GM12878 (cell line): ENCODE measurements around the gene SCARF2. TPM values are rescaled to one million over a fixed set of nuclear protein-coding genes. Genes with fewer than 3 reads are reported as not detected.

Experiments
- ATAC-seq: fragments of 200-7000 bp; cut with Tn5 transposase; 3 replicates; pipeline ENCODE4 v1.9.1; 2020; ENCODE audit warnings: mild to moderate bottlenecking, moderate library complexity
- BruUV-seq: library from RNA; stranded (reverse); fragments of 400-500 nt; replicated peaks from 2 replicates; lab custom pipeline; 2021; lab: Mats Ljungman, UMichigan
- CTCF ChIA-PET: fragments of 300-600 bp; sonication (Branson Sonifier 250); formaldehyde crosslinking; extraction: SDS; loops from one replicate; lab custom pipeline; 2021; ENCODE audit warnings: inconsistent platforms; lab: Yijun Ruan, JAX
- POLR2A ChIA-PET: fragments of 350-600 bp; formaldehyde crosslinking; extraction: SDS; loops from one replicate; lab custom pipeline; 2021; ENCODE audit warnings: inconsistent platforms; lab: Charles Lee
- RAD21 ChIA-PET: fragments of 300-600 bp; sonication (Branson Sonifier 250); formaldehyde crosslinking; loops from one replicate; lab custom pipeline; 2023; ENCODE audit warnings: antibody characterized with exemption; ENCODE audit not compliant: unreplicated experiment; lab: Charles Lee
- SMC1A ChIA-PET: fragments of 300-600 bp; sonication (Branson Sonifier 250); formaldehyde crosslinking; loops from one replicate; lab custom pipeline; 2023; ENCODE audit not compliant: unreplicated experiment, uncharacterized antibody; lab: Charles Lee
- DNase-seq: peaks from one replicate; pipeline ENCODE4 v3.0.0-alpha.2; 2011; ENCODE audit warnings: low read depth, low spot score
- FAIRE-seq: peaks from 3 replicates; lab custom pipeline; 2011; peaks lifted over from hg19 to GRCh38; lab: Jason Lieb, UNC
- H2AFZ ChIP-seq: 2 replicates; pipeline ENCODE4 v1.6.0; 2011; ENCODE audit warnings: low read depth, low read length, control low read depth; ENCODE audit not compliant: control insufficient read depth
- H3K27ac ChIP-seq: 2 replicates; pipeline ENCODE4 v1.5.1; 2011; ENCODE audit warnings: control low read depth; ENCODE audit not compliant: control insufficient read depth, insufficient read depth
- H3K27me3 ChIP-seq, 2 experiments: replicated peaks in 1 of 2; 2 replicates each; pipeline versions ENCODE4 v1.6.0 to v1.6.1; 2011; ENCODE audit warnings: low read length in 1 of 2; ENCODE audit not compliant: control insufficient read depth in 2 of 2, insufficient read depth in 2 of 2
- H3K36me3 ChIP-seq, 2 experiments: 2 replicates each; pipeline ENCODE4 v1.5.1; 2011; ENCODE audit warnings: low read length in 1 of 2; ENCODE audit not compliant: control insufficient read depth in 2 of 2, insufficient read depth in 2 of 2
- H3K4me1 ChIP-seq: 2 replicates; pipeline ENCODE4 v1.6.1; 2011; ENCODE audit warnings: mild to moderate bottlenecking, low read length, moderate library complexity, mixed read lengths; ENCODE audit not compliant: control insufficient read depth, insufficient read depth
- H3K4me2 ChIP-seq: 2 replicates; pipeline ENCODE4 v1.6.0; 2011; ENCODE audit warnings: control low read depth; ENCODE audit not compliant: control insufficient read depth, insufficient read depth
- H3K4me3 ChIP-seq: fragments of 200-600 bp; sonication (generic); 2 replicates; pipeline ENCODE4 v1.5.1; 2016
- H3K79me2 ChIP-seq: 2 replicates; pipeline ENCODE4 v1.6.0; 2011; ENCODE audit warnings: low read length; ENCODE audit not compliant: control insufficient read depth, insufficient read depth
- H3K9ac ChIP-seq: 2 replicates; pipeline ENCODE4 v1.8.0; 2011; ENCODE audit warnings: low read length, control low read depth, mixed read lengths; ENCODE audit not compliant: control insufficient read depth, insufficient read depth
- H3K9me3 ChIP-seq: replicated peaks from 3 replicates; pipeline ENCODE4 v1.5.1; 2011; ENCODE audit warnings: mild to moderate bottlenecking, low read length; ENCODE audit not compliant: control insufficient read depth, insufficient read depth
- H4K20me1 ChIP-seq: 2 replicates; pipeline ENCODE4 v1.6.0; 2011; ENCODE audit not compliant: control insufficient read depth, insufficient read depth
- BMI1 ChIP-seq: fragments of 450-650 bp; IDR thresholded peaks from 2 replicates; pipeline ENCODE4 v1.6.1; 2016; ENCODE audit warnings: mild to moderate bottlenecking, moderate library complexity, borderline replicate concordance
- ETV6 ChIP-seq, 2 experiments: fragments of 450-650 bp in 1 of 2; IDR thresholded peaks in 1 of 2; conservative IDR thresholded peaks in 1 of 2; 2 replicates each; pipeline ENCODE4 v1.6.1; 2014; ENCODE audit warnings: antibody characterized with exemption in 1 of 2, borderline replicate concordance in 1 of 2, low read depth in 1 of 2, mild to moderate bottlenecking in 1 of 2, moderate library complexity in 1 of 2
- HDGF ChIP-seq: fragments of 450-650 bp; IDR thresholded peaks from 2 replicates; pipeline ENCODE4 v1.6.1; 2016; ENCODE audit warnings: antibody characterized with exemption
- HSF1 ChIP-seq: fragments of 150-350 bp; IDR thresholded peaks from 2 replicates; pipeline ENCODE4 v1.6.1; 2014; ENCODE audit warnings: mild to moderate bottlenecking, low read depth, low read length
- IKZF2 ChIP-seq, 2 experiments: fragments of 450-650 bp; IDR thresholded peaks; 2 replicates each; pipeline ENCODE4 v1.6.1; 2017; ENCODE audit warnings: mild to moderate bottlenecking in 2 of 2, moderate library complexity in 2 of 2
- IRF5 ChIP-seq: fragments of 450-650 bp; IDR thresholded peaks from 2 replicates; pipeline ENCODE4 v1.6.1; 2017; ENCODE audit warnings: borderline replicate concordance
- MTA3 ChIP-seq: IDR thresholded peaks from 2 replicates; pipeline ENCODE4 v1.6.1; 2012; ENCODE audit warnings: low read length, inconsistent platforms, borderline replicate concordance
- NRF1 ChIP-seq: conservative IDR thresholded peaks from 2 replicates; pipeline ENCODE4 v1.6.1; 2011; ENCODE audit warnings: mild to moderate bottlenecking, low read depth, low read length, improper control_type of control experiment
- POLR2A ChIP-seq: IDR thresholded peaks from 2 replicates; pipeline ENCODE4 v1.6.1; 2011; ENCODE audit warnings: low read depth, mild to moderate bottlenecking, low read length
- POU2F2 ChIP-seq: IDR thresholded peaks from 3 replicates; pipeline ENCODE4 v1.6.1; 2011; ENCODE audit warnings: low read depth, mild to moderate bottlenecking, low read length, borderline replicate concordance
- RAD21 ChIP-seq: IDR thresholded peaks from 2 replicates; pipeline ENCODE4 v1.6.1; 2011; ENCODE audit warnings: mild to moderate bottlenecking, low read depth, low read length, moderate library complexity; ENCODE audit not compliant: insufficient read depth
- RB1 ChIP-seq: fragments of 450-650 bp; formaldehyde crosslinking; IDR thresholded peaks from 2 replicates; pipeline ENCODE4 v1.6.1; 2017; ENCODE audit warnings: mild to moderate bottlenecking, borderline replicate concordance
- RELA ChIP-seq: fragments of 450-650 bp; IDR thresholded peaks from 2 replicates; pipeline ENCODE4 v1.8.0; 2014; ENCODE audit warnings: borderline replicate concordance; ENCODE audit not compliant: partially characterized antibody
- SIX5 ChIP-seq: IDR thresholded peaks from 2 replicates; pipeline ENCODE4 v1.6.1; 2011; ENCODE audit warnings: mild to moderate bottlenecking, low read depth, low read length, moderate library complexity; ENCODE audit not compliant: severe bottlenecking
- SMAD1 ChIP-seq: fragments of 450-650 bp; IDR thresholded peaks from 2 replicates; pipeline ENCODE4 v1.6.1; 2018; ENCODE audit warnings: mild to moderate bottlenecking, low read depth; ENCODE audit not compliant: partially characterized antibody
- SMAD5 ChIP-seq: IDR thresholded peaks from 2 replicates; pipeline ENCODE4 v1.6.1; 2016; ENCODE audit warnings: antibody characterized with exemption, low read depth
- SREBF1 ChIP-seq: IDR thresholded peaks from 2 replicates; pipeline ENCODE4 v1.6.1; 2012; ENCODE audit warnings: mild to moderate bottlenecking, low read length
- SREBF2 ChIP-seq: IDR thresholded peaks from 2 replicates; pipeline ENCODE4 v1.6.1; 2012; ENCODE audit warnings: mild to moderate bottlenecking, low read length
- WGBS: methylation state at CpG from one replicate; pipeline ENCODE4 v1.1.6; 2016; ENCODE audit warnings: low lambda C conversion rate; ENCODE audit not compliant: insufficient replicate concordance, insufficient coverage; ENCODE audit errors: missing lambda C conversion rate; 5-methylcytosine and 5-hydroxymethylcytosine counted together
- in situ Hi-C: fragments of 300-500 bp; cut with MboI; formaldehyde crosslinking; loops from 9 replicates; pipeline ENCODE4 v1.14.3; 2018; ENCODE audit warnings: mixed read lengths
- intact Hi-C: fragments of 100-400 bp; cut with micrococcal nuclease; formaldehyde crosslinking; loops from one replicate; pipeline ENCODE4 v1.14.2; 2022; ENCODE audit not compliant: unreplicated experiment
- polyA plus RNA-seq, 11 experiments: library from polyadenylated mRNA; depleted of rRNA in 4 of 11; unstranded in 6 of 11; stranded (reverse) in 5 of 11; fragments of >200 nt; fragmentation: Nextera tagmentation in 4 of 11; fragmentation: Illumina TruSeq in 1 of 11; extraction: Ambion mirVana in 4 of 11; extraction: Trizol in 1 of 11; gene quantifications; 1 replicate in 1 of 11; 2 replicates in 10 of 11; pipeline versions ENCODE4 v1.2.1 to v1.2.3, GENCODE V29; 2011 to 2016; ENCODE audit warnings: inconsistent platforms in 2 of 11, missing spikeins in 2 of 11, low read depth in 1 of 11
- total RNA-seq, 4 experiments: library from RNA; depleted of rRNA in 3 of 4; stranded (reverse); fragments of >200 nt in 3 of 4; fragmentation: Illumina TruSeq in 1 of 4; extraction: Trizol in 1 of 4; gene quantifications; 2 replicates each; pipeline versions ENCODE4 v1.2.1 to v1.2.3, GENCODE V29; 2013 to 2021

Gene SCARF2
- total and polyA plus RNA-seq, 10 of the 15 experiments (the other 5 are each of a cell fraction or from before 2014, with no cell fraction given) = 0.01 to 0.74 (median 0.17) TPM; not detected in 5

GRCh38 chr22:20449819-20450550, 12.4 kb upstream of the SCARF2 start (continued):
- no peak for TF ChIP-seq HSF1
- no peak for TF ChIP-seq SREBF1

GRCh38 chr22:20448630-20449029, 11.0 kb upstream of the SCARF2 start:
- intact Hi-C loops = no loop called here
- no peaks in the 10 kb centered on the region for H3K79me2 ChIP-seq
- H3K4me1 ChIP-seq = no peaks in the 10 kb centered on the region
- 87% methylated on average over 5 of the region's 5 CpGs for WGBS
- H3K4me2 ChIP-seq = no peak overlapping the region
- H3K9me3 ChIP-seq = no peaks in the 10 kb centered on the region
- no peak for ATAC-seq
- ChIA-PET SMC1A (no interaction called here), CTCF (interaction anchor here (0.8 kb wide), 1 partner anchor 15 kb away, joined by 3 read pairs; no protein-coding TSS in a partner anchor)
- no peak overlapping the region for H3K27ac ChIP-seq
- H3K27me3 ChIP-seq = no peaks in the 10 kb centered on the region
- no peak for FAIRE-seq
- no peak overlapping the region for H3K4me3 ChIP-seq
- no peak for TF ChIP-seq ETV6 (conservative IDR thresholded peaks at IDR 0.05 in 1 of 2, IDR thresholded peaks at IDR 0.05 in 1 of 2; ENCODE audit: borderline replicate concordance in 1 of 2, low read depth in 1 of 2)
- no peak for TF ChIP-seq MTA3
- no peak for TF ChIP-seq SREBF2
- TF ChIP-seq RAD21 = no peak
- no peak for TF ChIP-seq POLR2A
- no peak for TF ChIP-seq SIX5
- TF ChIP-seq POU2F2 = no peak
- no peak for TF ChIP-seq SMAD5
- no peak for TF ChIP-seq RB1
- no peak for TF ChIP-seq BMI1
- no peak for TF ChIP-seq RELA
- no peak for TF ChIP-seq IRF5
- no peak for TF ChIP-seq HDGF
- no peak for TF ChIP-seq NRF1
- TF ChIP-seq SMAD1 = no peak
- no peak for TF ChIP-seq IKZF2 (IDR thresholded peaks at IDR 0.05)
- TF ChIP-seq, all 136 proteins: peak for 0
- POLR2A ChIA-PET = no interaction called here
- RAD21 ChIA-PET = no interaction called here
- BruUV-seq = no TSS peak
- no peak for DNase-seq
- no peak overlapping the region for H2AFZ ChIP-seq
- no peak overlapping the region for H3K9ac ChIP-seq
- H3K36me3 ChIP-seq = no peaks in the 10 kb centered on the region
- in situ Hi-C loops = no loop called here
- H4K20me1 ChIP-seq = no peaks in the 10 kb centered on the region
